Skeletal muscle tissue (tissue), 4 donors: Measurements from ENCODE around the gene SLC7A1. TPM values are rescaled to one million over a fixed set of nuclear protein-coding genes. Genes with fewer than 3 reads are reported as not detected.

Experiments used
- H3K27ac ChIP-seq: one replicate; pipeline ENCODE4 v1.7.0; 2013; ENCODE audit warnings: mild to moderate bottlenecking, low read depth, low read length, inconsistent platforms
- H3K27me3 ChIP-seq, 3 donors: one replicate each; pipeline ENCODE4 v1.7.0; 2013; ENCODE audit warnings: low read length in 3 of 3; ENCODE audit not compliant: control insufficient read depth in 3 of 3, insufficient read depth in 3 of 3
- H3K36me3 ChIP-seq, 3 donors: one replicate each; pipeline ENCODE4 v1.7.0; 2013; ENCODE audit warnings: low read length in 3 of 3; ENCODE audit not compliant: control insufficient read depth in 3 of 3, insufficient read depth in 3 of 3
- H3K4me1 ChIP-seq, 3 donors: one replicate each; pipeline ENCODE4 v1.7.0; 2013; ENCODE audit warnings: low read length in 3 of 3, mild to moderate bottlenecking in 3 of 3; ENCODE audit not compliant: control insufficient read depth in 3 of 3, insufficient read depth in 3 of 3
- H3K4me3 ChIP-seq, 3 donors: one replicate each; pipeline ENCODE4 v1.7.0; 2013; ENCODE audit warnings: low read length in 3 of 3
- H3K9ac ChIP-seq, 3 donors: one replicate each; pipeline ENCODE4 v1.7.0; 2013; ENCODE audit warnings: low read length in 3 of 3, mild to moderate bottlenecking in 3 of 3, moderate library complexity in 2 of 3, low read depth in 1 of 3
- H3K9me3 ChIP-seq, 3 donors: one replicate each; pipeline ENCODE4 v1.7.0; 2013; ENCODE audit warnings: low read length in 3 of 3; ENCODE audit not compliant: control insufficient read depth in 3 of 3
- total RNA-seq: library from RNA; depleted of rRNA; stranded (reverse); fragments of >200 nt; gene quantifications from one replicate; pipeline ENCODE4 v1.2.3, GENCODE V29; 2014
- donor health status: Osteomylitis.

SLC7A1 gene
- total RNA-seq, 1 donor from 2014 or later = 4.2 TPM

- H3K4me3 ChIP-seq = no peak overlapping the region
- H3K9ac ChIP-seq = no peak overlapping the region
- peaks cover 5 to 17% (median 7%) of the 10 kb centered on the region in 3 donors for H3K4me1 ChIP-seq
- no peak overlapping the region for H3K27ac ChIP-seq
- no peaks in the 10 kb centered on the region for H3K27me3 ChIP-seq
- H3K36me3 ChIP-seq = no peaks in the 10 kb centered on the region
- no peaks in the 10 kb centered on the region for H3K9me3 ChIP-seq
These were observed 59.5 kb downstream of the SLC7A1 start for GRCh38 chr13:29535663-29536655.

- Histone ChIP-seq H3K27ac (no peak overlapping the region), H3K9ac (no peak overlapping the region), H3K4me3 (no peak overlapping the region), H3K36me3 (peaks cover 0 to 4% (median 2%) of the 10 kb centered on the region in 3 donors), H3K9me3 (no peaks in the 10 kb centered on the region), H3K4me1 (peaks cover 5 to 19% (median 5%) of the 10 kb centered on the region in 3 donors), H3K27me3 (no peaks in the 10 kb centered on the region)
These were observed 61.4 kb downstream of the SLC7A1 start for GRCh38 chr13:29534083-29534482.

- H3K9ac ChIP-seq = peak overlapping the region in 1 of 3 donors; percentile 14
- H3K27ac ChIP-seq = peak overlapping the region; percentile 57
- peaks cover 0 to 5% (median 5%) of the 10 kb centered on the region in 3 donors for H3K36me3 ChIP-seq
These were observed 62.7 kb downstream of the SLC7A1 start for GRCh38 chr13:29532821-29533220.

GRCh38 chr13:29532116-29532515, 63.4 kb downstream of the SLC7A1 start:
- Histone ChIP-seq H3K9ac (no peak overlapping the region), H3K36me3 (peaks cover 0 to 6% (median 5%) of the 10 kb centered on the region in 3 donors), H3K9me3 (no peaks in the 10 kb centered on the region), H3K27ac (peak overlapping the region; percentile 51), H3K4me3 (no peak overlapping the region), H3K27me3 (no peaks in the 10 kb centered on the region), H3K4me1 (peaks cover 0 to 14% (median 0%) of the 10 kb centered on the region in 3 donors)

More at GRCh38 chr13:29532821-29533220, 62.7 kb downstream of the SLC7A1 start:
- peaks cover 0 to 14% (median 0%) of the 10 kb centered on the region in 3 donors for H3K4me1 ChIP-seq
- H3K4me3 ChIP-seq = no peak overlapping the region
- H3K27me3 ChIP-seq = no peaks in the 10 kb centered on the region
- no peaks in the 10 kb centered on the region for H3K9me3 ChIP-seq

GRCh38 chr13:29530901-29531300, 64.6 kb downstream of the SLC7A1 start:
- Histone ChIP-seq H3K36me3 (peaks cover 0 to 6% (median 5%) of the 10 kb centered on the region in 3 donors), H3K4me3 (no peak overlapping the region), H3K9ac (no peak overlapping the region), H3K9me3 (no peaks in the 10 kb centered on the region), H3K27ac (peak overlapping the region; percentile 21), H3K27me3 (no peaks in the 10 kb centered on the region), H3K4me1 (peaks cover 0 to 14% (median 0%) of the 10 kb centered on the region in 3 donors)

GRCh38 chr13:29529754-29530153, 65.7 kb downstream of the SLC7A1 start:
- no peak overlapping the region for H3K4me3 ChIP-seq
- H3K27me3 ChIP-seq = no peaks in the 10 kb centered on the region
- no peak overlapping the region for H3K27ac ChIP-seq
- no peak overlapping the region for H3K9ac ChIP-seq
- H3K4me1 ChIP-seq = peaks cover 0 to 14% (median 0%) of the 10 kb centered on the region in 3 donors
- no peaks in the 10 kb centered on the region for H3K9me3 ChIP-seq
- peaks cover 0 to 6% (median 5%) of the 10 kb centered on the region in 3 donors for H3K36me3 ChIP-seq

GRCh38 chr13:29527916-29528315, 67.6 kb downstream of the SLC7A1 start:
- no peak overlapping the region for H3K9ac ChIP-seq
- no peaks in the 10 kb centered on the region for H3K27me3 ChIP-seq
- no peaks in the 10 kb centered on the region for H3K9me3 ChIP-seq
- peaks cover 0 to 6% (median 5%) of the 10 kb centered on the region in 3 donors for H3K36me3 ChIP-seq
- no peak overlapping the region for H3K27ac ChIP-seq
- H3K4me1 ChIP-seq = peaks cover 0 to 14% (median 2%) of the 10 kb centered on the region in 3 donors
- H3K4me3 ChIP-seq = no peak overlapping the region

GRCh38 chr13:29527511-29527910, 68.0 kb downstream of the SLC7A1 start:
- Histone ChIP-seq H3K27ac (no peak overlapping the region), H3K36me3 (peaks cover under 1 to 6% (median 5%) of the 10 kb centered on the region in 3 donors), H3K4me1 (peaks cover 0 to 10% (median 2%) of the 10 kb centered on the region in 3 donors), H3K27me3 (no peaks in the 10 kb centered on the region), H3K4me3 (no peak overlapping the region), H3K9me3 (no peaks in the 10 kb centered on the region), H3K9ac (no peak overlapping the region)

GRCh38 chr13:29526741-29527140, 68.7 kb downstream of the SLC7A1 start:
- Histone ChIP-seq H3K4me1 (peaks cover 0 to 10% (median 2%) of the 10 kb centered on the region in 3 donors), H3K27me3 (no peaks in the 10 kb centered on the region), H3K4me3 (no peak overlapping the region), H3K36me3 (peaks cover 4 to 8% (median 5%) of the 10 kb centered on the region in 3 donors), H3K27ac (no peak overlapping the region), H3K9ac (no peak overlapping the region), H3K9me3 (peaks cover 0 to 2% (median 0%) of the 10 kb centered on the region in 3 donors)

GRCh38 chr13:29525757-29526156, 69.7 kb downstream of the SLC7A1 start:
- Histone ChIP-seq H3K36me3 (peaks cover 4 to 8% (median 5%) of the 10 kb centered on the region in 3 donors), H3K27me3 (no peaks in the 10 kb centered on the region), H3K9ac (no peak overlapping the region), H3K4me1 (peaks cover 0 to 5% (median 3%) of the 10 kb centered on the region in 3 donors), H3K4me3 (no peak overlapping the region), H3K9me3 (peaks cover 0 to 2% (median 0%) of the 10 kb centered on the region in 3 donors), H3K27ac (no peak overlapping the region)
